ENCODE data around the gene TUBGCP6. TPM values are rescaled to one million over a fixed set of nuclear protein-coding genes. Genes with fewer than 3 reads are reported as not detected.

Gene TUBGCP6
- total and polyA plus RNA-seq, 10 of the 15 experiments (the other 5 are each of a cell fraction or from before 2014, with no cell fraction given) = 0.74 to 41.4 (median 19.4) TPM

- RAD21 ChIA-PET (ENCODE audit: unreplicated experiment) = interaction anchor here (1.0 kb wide), 1 partner anchor 14 kb away, joined by 4 read pairs; no protein-coding TSS in a partner anchor
- intact Hi-C loops (cut with micrococcal nuclease; ENCODE audit: unreplicated experiment) = no loop called here
- CTCF ChIA-PET = no interaction called here
- Histone ChIP-seq H3K9me3 (replicated peaks; ENCODE audit: control insufficient read depth, insufficient read depth, low read length) (no peaks in the 10 kb centered on the region), H3K79me2 (ENCODE audit: control insufficient read depth, insufficient read depth, low read length) (peaks cover 15% of the 10 kb centered on the region), H3K4me1 (ENCODE audit: control insufficient read depth, insufficient read depth, low read length) (peaks cover 10% of the 10 kb centered on the region), H3K27ac (ENCODE audit: control insufficient read depth, insufficient read depth) (peak within 1 kb of the TSS; percentile 77), H4K20me1 (ENCODE audit: control insufficient read depth, insufficient read depth) (no peaks in the 10 kb centered on the region), H2AFZ (ENCODE audit: control insufficient read depth, low read depth, low read length) (peak within 1 kb of the TSS; percentile 71), H3K27me3 (replicated peaks in 1 of 2; ENCODE audit: control insufficient read depth in 2 of 2, insufficient read depth in 2 of 2, low read length in 1 of 2) (no peaks in the 10 kb centered on the region), H3K9ac (ENCODE audit: control insufficient read depth, insufficient read depth, low read length) (peak within 1 kb of the TSS; percentile 74), H3K4me2 (ENCODE audit: control insufficient read depth, insufficient read depth) (peak within 1 kb of the TSS; percentile 98), H3K4me3 (peak within 1 kb of the TSS; percentile 84), H3K36me3 (ENCODE audit: control insufficient read depth in 2 of 2, insufficient read depth in 2 of 2, low read length in 1 of 2) (peaks cover 6 to 23% of the 10 kb centered on the region in 2 experiments)
- 2% methylated on average over 54 of the region's 105 CpGs for whole genome bisulfite sequencing (ENCODE audit: insufficient coverage, insufficient replicate concordance, low lambda C conversion rate, missing lambda C conversion rate)
- SMC1A ChIA-PET (ENCODE audit: uncharacterized antibody, unreplicated experiment) = no interaction called here
- POLR2A ChIA-PET = interaction anchor here (1.0 to 1.2 kb wide), 2 partner anchors 9 kb away, joined by 3 to 5 read pairs; no protein-coding TSS in a partner anchor
- no peak for DNase-seq (ENCODE audit: low read depth, low spot score)
- in situ Hi-C loops (cut with MboI) = no loop called here
- FAIRE-seq = peak; percentile 52
- peak; percentile 94 for ATAC-seq
- TSS peak; percentile 86 for BruUV-seq (replicated peaks)
- 0 out of 2 replicates have a peak, but pooled peaks have one; percentile 11 for TF ChIP-seq IRF3 (IDR thresholded peaks at IDR 0.05)
- peak; percentile 78 for TF ChIP-seq GATAD2B (conservative IDR thresholded peaks at IDR 0.05; ENCODE audit: low read depth)
- peak; percentile 70; the same call in 1 of the 2 replicates for TF ChIP-seq SIN3A (IDR thresholded peaks at IDR 0.05; ENCODE audit: low read depth, low read length)
- no peak for TF ChIP-seq ATF3 (IDR thresholded peaks at IDR 0.05; ENCODE audit: borderline replicate concordance, extremely low read depth, low read depth, low read length)
- peak; percentile 63 for TF ChIP-seq SIX5 (IDR thresholded peaks at IDR 0.05; ENCODE audit: low read depth, low read length, severe bottlenecking)
- TF ChIP-seq KAT2A (conservative IDR thresholded peaks at IDR 0.05; ENCODE audit: control insufficient read depth, low read depth, low read length) = no peak
- peak; percentile 28; the same call in 1 of the 2 replicates for TF ChIP-seq MXI1 (IDR thresholded peaks at IDR 0.05; ENCODE audit: low read depth, low read length)
- no peak for TF ChIP-seq JUNB (IDR thresholded peaks at IDR 0.05)
- peak; percentile 52; the same call in 1 of the 2 replicates for TF ChIP-seq BACH1 (IDR thresholded peaks at IDR 0.05; ENCODE audit: borderline replicate concordance)
- TF ChIP-seq DPF2 (IDR thresholded peaks at IDR 0.05) = peak; percentile 91
- no peak; the same call in 1 of the 2 replicates for TF ChIP-seq SMARCA5 (IDR thresholded peaks at IDR 0.05)
- no peak for TF ChIP-seq SPI1 (IDR thresholded peaks at IDR 0.05; ENCODE audit: borderline replicate concordance, insufficient read depth, low read depth, low read length)
- peak; percentile 44; the same call in 1 of the 2 replicates for TF ChIP-seq CREM (IDR thresholded peaks at IDR 0.05; ENCODE audit: low read depth)
- no peak for TF ChIP-seq MTA2 (IDR thresholded peaks at IDR 0.05; ENCODE audit: low read depth)
- no peak for TF ChIP-seq ESRRA (IDR thresholded peaks at IDR 0.05; ENCODE audit: low read length)
- peak; percentile 64 for TF ChIP-seq HCFC1 (IDR thresholded peaks at IDR 0.05; ENCODE audit: low read length)
- 0 out of 2 replicates have a peak, but pooled peaks have one; percentile 31 for TF ChIP-seq STAT1 (conservative IDR thresholded peaks at IDR 0.05)
- TF ChIP-seq BCL11A (IDR thresholded peaks at IDR 0.05; ENCODE audit: low read depth, low read length) = no peak
- TF ChIP-seq PAX8 (IDR thresholded peaks at IDR 0.05) = no peak
- TF ChIP-seq EP300 (IDR thresholded peaks at IDR 0.05; ENCODE audit: borderline replicate concordance in 1 of 2, control insufficient read depth in 1 of 2, low read depth in 2 of 2, low read length in 2 of 2) = no peak
- peak; percentile 90 for TF ChIP-seq YY1 (IDR thresholded peaks at IDR 0.05; ENCODE audit: low read depth, low read length)
- TF ChIP-seq NR2C1 (IDR thresholded peaks at IDR 0.05) = peak; percentile 19; the same call in 1 of the 2 replicates
- no peak for TF ChIP-seq MYC (IDR thresholded peaks at IDR 0.05; ENCODE audit: insufficient read depth, insufficient read length, insufficient replicate concordance, low read length, severe bottlenecking)
- peak in 1 of 2 experiments; percentile 29; a peak in 1 of 4 replicates for TF ChIP-seq BHLHE40 (IDR thresholded peaks at IDR 0.05; ENCODE audit: borderline replicate concordance in 1 of 2, low read depth in 2 of 2, low read length in 1 of 2)
- peak; percentile 75; the same call in 1 of the 2 replicates for TF ChIP-seq CHD2 (IDR thresholded peaks at IDR 0.05; ENCODE audit: borderline replicate concordance, low read depth, low read length)
These were observed 44.2 kb downstream of the TUBGCP6 start, which contains the start of gene SELENOO for GRCh38 chr22:50200461-50201190. Gene SELENOO, plus strand, starts transcription at chr22:50201011. Its CDS starts 26 bp downstream, at chr22:50201037.
